Right kidney (tissue), 1 donor: ENCODE results near the gene EOGT.

Experiments
- DNase-seq: peaks from one replicate; pipeline ENCODE4 v3.0.0-alpha.2; 2016

EOGT gene

GRCh38 chr3:69009559-69010410 lies 3.7 kb downstream of the EOGT start:
- no peak for DNase-seq

GRCh38 chr3:69008980-69009379 lies 4.5 kb downstream of the EOGT start:
- no peak for DNase-seq

- DNase-seq = no peak
Observed at GRCh38 chr3:69005791-69006482, 7.5 kb downstream of the EOGT start.

- no peak for DNase-seq
Observed at GRCh38 chr3:69005071-69005790, 8.3 kb downstream of the EOGT start.

GRCh38 chr3:69004138-69004537 lies 9.3 kb downstream of the EOGT start:
- no peak for DNase-seq

GRCh38 chr3:68999605-69000004 lies 13.9 kb downstream of the EOGT start:
- no peak for DNase-seq

GRCh38 chr3:68999158-68999557 lies 14.3 kb downstream of the EOGT start:
- DNase-seq = no peak

- DNase-seq = no peak
Observed at GRCh38 chr3:68997887-68998286, 15.6 kb downstream of the EOGT start.

GRCh38 chr3:68996356-68996995 lies 17.0 kb downstream of the EOGT start:
- DNase-seq = no peak

- no peak for DNase-seq
Observed at GRCh38 chr3:68988740-68989139, 24.7 kb downstream of the EOGT start.

- no peak for DNase-seq
Observed at GRCh38 chr3:68987322-68987721, 26.2 kb downstream of the EOGT start.

GRCh38 chr3:68986496-68987208 lies 26.8 kb downstream of the EOGT start:
- DNase-seq = no peak

GRCh38 chr3:68985146-68985790 lies 28.2 kb downstream of the EOGT start:
- DNase-seq = no peak

GRCh38 chr3:68984011-68984530 lies 29.4 kb downstream of the EOGT start:
- no peak for DNase-seq

- no peak for DNase-seq
Observed at GRCh38 chr3:68977486-68978167, 35.9 kb downstream of the EOGT start.

GRCh38 chr3:68974711-68975110 lies 38.8 kb downstream of the EOGT start:
- DNase-seq = no peak

GRCh38 chr3:68973639-68974038 lies 39.8 kb downstream of the EOGT start:
- DNase-seq = no peak

- DNase-seq = peak; percentile 35
Observed at GRCh38 chr3:68972358-68972979, 41.0 kb downstream of the EOGT start.

GRCh38 chr3:68964694-68965093 lies 48.8 kb downstream of the EOGT start:
- no peak for DNase-seq

GRCh38 chr3:68963891-68964290 lies 49.6 kb downstream of the EOGT start:
- DNase-seq = no peak
